DMS53 treated with DMSO at 0.1 percent for 48 hours (cell line): ENCODE measurements around the gene NHS.

ENCODE experiments used
- DNase-seq: peaks from one replicate; lab custom pipeline; 2025; ENCODE audit not compliant: unreplicated experiment; lab: John Stamatoyannopoulos, UW

Gene NHS

DNA sequence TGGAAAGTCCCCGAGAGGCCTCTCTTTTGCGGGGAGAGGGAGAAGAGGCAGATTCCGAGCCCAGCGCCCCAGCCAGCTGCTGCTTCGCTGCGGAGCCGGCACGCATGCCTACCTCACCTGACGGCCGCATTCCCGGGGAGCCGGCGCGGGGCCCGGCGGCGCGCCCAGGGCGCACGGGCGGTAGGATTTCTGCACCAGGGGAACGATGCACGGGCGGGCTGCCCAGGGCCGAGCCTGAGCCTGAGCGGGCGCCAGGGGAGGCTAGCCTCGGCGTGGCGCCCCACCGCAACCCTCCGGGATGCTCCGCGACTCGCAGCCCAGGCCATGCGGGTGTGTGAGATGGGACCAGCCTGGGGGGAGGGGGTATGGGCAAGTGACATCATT, 281.0 kb downstream of the NHS start:
- no peak for DNase-seq

DNA sequence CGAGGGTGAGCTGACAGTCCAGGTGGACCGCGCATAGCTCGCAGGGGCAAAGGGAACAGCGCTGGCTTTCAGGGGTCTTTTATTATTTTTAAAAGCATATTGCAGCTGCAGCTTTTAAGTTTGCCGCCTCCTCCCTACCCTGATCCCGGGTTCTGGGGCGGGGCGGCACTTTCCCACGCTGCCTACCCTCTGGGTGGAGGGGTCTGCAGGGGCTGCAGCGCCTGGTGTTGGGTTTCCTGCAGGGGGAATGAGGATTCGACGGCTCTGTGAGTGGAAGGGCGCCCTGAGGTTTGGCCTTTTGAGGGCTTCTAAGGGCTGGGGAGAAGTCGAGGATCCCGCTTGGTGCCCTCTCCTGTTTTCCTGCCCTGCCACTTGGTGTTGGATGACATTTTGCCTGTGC, 281.6 kb downstream of the NHS start:
- DNase-seq, result no peak

DNA sequence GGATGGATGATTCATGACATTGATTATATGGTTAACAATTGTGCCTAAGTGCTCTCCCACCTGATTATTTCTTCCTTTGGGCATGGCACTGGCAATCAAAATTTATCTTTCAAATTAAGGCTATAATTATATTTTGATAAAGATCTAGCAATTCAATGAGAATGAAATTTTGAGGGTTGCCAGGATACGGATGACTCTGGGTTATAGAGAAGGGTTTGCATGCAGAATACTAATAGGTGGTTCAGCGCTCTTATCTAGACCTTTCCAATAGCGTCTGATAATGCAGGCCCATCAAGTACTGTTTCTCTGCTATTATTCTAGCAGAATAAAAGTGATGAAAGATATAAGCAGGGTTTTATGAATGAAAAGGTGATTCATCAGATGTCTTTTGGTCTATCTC, 287.4 kb downstream of the NHS start:
- no peak for DNase-seq

DNA sequence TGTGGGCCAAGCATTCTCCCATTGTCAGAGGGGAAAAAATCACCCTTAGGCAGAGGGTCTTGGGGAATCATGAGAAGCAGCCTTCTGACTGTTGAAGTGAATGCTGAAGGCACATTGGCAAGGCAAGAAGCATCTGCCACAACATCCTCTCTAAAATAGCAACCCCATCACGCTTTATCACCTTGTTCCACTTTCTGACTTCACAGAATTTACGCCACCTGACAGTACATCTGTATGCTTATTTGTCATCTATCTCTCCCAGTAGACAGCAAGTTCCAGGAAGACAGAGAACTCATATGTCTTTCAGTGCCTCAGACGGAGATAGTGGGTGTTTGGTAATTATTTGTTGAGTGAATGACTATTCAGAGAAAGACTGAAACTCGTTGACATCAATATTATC, 293.9 kb downstream of the NHS start:
- no peak for DNase-seq

DNA sequence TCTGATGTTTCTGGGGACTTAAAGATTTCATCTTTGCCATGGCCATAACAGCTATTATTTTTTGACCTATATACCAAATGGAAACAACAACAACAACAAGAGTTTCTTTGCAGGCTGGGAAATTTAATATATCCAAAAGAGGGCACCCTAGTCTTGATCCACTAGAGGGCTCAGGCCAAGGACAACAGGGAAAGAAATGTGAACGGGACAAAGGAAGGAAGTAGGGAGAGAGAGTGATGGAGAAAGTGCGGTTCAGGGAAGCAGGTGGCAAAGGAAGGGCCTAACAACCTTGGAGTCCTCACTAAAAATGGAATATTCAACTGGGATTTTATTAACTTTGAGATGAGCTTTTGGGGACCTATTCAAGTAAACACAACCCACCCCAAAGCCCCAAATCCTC, 294.5 kb downstream of the NHS start:
- DNase-seq, result no peak

DNA sequence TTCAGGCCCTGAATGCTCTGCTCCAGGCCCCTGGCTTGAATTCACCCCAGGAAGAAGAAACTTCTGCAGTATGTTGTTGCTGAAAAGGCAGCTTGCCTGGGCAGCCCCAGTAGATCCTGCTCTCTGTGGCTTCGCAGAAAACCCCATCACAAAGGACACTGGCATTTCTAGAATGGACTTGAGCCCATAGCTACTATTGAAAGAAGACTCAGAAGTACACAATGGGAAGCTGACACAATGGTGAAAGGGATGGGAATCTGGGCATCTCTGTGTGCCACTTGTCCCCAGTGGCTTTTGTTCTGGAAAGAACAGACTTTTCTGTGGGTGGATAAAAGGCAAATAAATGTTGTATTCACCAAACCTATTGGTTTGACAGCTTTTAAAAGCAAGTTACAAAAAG, 294.9 kb downstream of the NHS start:
- DNase-seq, result no peak

DNA sequence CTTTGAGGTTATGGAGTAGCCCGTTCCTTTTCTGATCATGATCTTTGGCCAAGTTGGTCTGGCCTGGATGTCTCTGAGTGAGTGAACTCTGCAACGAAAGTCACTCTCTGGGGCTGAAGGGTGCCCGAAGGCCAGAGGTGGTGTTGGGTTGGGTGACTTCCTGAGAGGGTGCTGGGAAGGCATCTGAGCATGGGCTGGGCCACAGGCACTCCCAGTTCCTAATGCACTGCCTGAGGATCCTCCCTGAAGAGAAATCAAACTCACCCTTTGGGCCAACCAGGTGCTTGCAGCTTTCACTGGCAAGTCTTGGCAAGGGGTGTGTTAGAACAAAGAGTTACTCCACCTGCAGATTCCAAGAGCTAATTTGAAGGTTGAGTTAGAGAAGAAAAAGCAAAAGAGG, 295.9 kb downstream of the NHS start:
- DNase-seq, result no peak

DNA sequence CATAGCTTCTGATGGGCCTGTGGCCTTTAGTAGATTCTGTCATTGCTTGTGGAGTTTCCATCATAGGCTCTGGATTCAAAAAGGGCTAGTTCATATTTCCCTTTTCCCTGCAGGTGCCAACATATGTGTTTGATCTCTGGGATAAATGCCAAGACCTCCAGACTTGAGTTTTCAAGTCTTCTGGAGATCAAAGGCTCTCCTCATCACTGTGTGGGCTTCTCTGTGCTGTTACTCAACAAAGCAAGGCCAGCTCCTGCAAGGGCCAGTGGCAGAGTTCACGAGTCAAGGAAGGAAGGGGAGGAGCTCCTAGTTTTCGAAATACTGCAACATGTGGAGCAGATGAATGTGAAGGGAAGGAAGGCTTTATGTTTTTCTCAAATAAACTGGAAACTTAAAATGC, 299.6 kb downstream of the NHS start:
- peak; percentile 32 for DNase-seq

DNA sequence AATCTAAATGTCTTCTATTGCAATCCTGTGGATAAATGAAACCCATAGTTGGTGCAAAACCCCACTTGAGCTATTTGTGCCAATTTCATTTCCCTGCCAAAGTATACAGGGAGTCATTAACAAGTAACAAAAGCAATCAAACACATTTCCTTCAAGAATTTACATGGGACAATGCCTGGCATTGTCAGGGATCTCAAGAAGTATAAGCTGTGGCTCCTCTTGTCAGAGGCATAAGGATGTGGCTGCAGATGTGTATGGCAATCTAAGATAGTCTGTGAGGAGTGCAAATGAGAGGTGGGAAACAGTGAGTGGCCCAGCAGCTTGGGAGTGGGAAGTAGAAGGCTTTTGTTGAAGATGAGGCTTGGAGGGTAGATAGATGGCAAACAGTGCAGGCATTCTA, 304.3 kb downstream of the NHS start:
- DNase-seq, result no peak

DNA sequence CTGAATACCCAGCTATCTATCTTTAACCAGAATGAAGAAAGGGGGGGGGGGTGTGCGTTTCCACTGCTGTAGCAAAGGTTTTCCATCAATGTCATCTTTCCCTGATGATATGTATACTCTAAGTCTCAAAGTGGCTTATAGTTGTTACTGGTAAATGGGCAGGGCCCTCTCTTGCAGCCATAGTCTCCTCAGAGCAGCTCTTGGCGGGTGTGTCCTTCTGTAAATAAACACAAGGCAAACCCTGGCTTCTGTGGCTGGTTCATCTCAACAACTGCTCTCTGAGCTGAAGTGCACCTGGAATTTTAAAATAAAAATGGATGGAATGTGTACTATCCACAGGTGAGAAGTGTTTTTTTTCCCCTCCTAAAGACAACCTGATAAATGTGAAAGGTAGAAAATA, 304.8 kb downstream of the NHS start:
- no peak for DNase-seq

DNA sequence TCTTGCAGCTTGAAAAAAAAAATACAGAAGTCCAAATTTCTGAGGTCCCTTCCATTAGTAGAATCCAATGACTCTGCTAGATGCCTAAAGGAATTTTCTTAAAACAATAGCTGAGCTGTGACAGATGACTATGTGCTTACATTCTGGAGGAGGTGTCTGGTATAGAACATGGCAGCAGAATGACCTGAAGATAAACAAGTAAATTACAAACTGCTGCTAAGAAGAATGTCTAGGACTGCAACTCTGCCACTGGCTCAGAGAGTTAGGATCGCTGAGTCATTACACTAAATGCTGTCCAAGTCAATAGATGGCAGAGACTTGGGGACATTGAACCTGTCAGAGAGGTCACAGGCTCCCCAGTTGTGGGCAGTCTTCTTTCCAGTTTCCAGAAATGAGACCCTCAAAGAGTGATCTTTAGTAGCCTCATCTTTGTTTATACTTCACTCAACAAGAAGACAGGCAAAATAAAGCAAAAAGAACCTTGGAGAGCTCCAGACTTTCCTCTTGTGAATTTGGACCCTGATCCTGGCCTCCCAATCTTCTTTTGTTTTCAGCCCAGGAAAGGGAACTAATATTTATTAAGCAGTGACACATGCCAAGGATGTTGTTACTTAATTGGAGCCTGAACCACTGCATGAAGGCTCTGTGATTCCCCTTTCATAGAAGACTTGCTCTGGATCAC, 305.9 kb downstream of the NHS start:
- DNase-seq, result no peak

DNA sequence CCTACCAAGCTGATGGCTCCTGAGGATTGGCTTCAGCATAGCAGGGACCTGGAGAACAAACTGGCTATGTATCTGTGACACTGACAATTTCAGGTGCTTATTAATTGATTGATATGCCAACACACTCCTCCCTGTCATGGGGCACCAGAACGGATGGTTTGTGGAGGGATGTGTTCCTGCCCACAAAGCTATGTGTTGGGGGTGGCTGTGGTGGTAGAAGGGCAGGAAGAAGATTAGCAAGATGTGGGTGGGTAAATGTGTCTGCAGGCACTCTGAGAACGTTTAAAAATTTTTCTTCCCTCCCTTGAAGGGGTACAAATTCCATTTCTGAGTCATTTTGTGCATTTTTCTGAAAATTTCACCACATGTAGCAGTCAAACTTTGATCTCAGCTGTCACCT, 307.3 kb downstream of the NHS start:
- no peak for DNase-seq

DNA sequence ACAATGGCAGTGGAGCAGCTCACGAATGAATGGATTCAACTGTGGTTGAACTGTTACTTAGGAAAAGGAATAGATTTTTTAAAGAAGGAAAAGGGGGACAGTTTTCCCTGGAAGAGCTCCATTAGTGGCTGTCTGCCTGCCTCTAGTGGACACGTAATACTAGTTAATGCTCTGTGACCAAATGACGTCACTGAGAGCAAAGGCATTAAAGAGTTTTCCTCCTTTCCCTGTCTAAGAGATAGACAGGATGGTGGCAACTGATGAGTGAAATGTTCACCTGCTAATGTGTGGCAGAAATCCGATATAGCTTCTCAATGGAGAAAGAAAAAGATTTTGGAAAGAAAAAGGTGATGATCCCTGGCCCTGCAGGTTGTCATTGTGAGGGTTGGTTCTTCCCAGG, 310.0 kb downstream of the NHS start:
- no peak for DNase-seq

DNA sequence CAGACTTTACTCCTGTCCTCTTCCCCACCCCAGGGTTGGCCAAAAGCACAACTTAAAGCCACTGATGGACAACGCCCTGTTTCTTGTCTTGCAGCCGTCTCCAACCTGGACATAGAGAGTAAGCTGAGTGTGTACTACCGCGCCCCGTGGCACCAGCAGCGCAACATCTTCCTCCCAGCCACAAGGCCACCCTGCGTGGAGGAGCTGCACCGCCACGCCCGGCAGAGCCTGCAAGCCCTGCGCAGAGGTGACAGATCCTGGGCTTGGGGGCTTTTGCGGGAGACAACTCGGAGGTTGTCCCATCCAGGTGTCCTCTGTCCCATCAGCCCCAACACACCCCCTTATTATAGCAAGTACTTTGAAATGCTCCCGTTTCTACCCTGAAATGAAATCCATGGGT, 312.6 kb downstream of the NHS start:
- DNase-seq, result no peak

DNA sequence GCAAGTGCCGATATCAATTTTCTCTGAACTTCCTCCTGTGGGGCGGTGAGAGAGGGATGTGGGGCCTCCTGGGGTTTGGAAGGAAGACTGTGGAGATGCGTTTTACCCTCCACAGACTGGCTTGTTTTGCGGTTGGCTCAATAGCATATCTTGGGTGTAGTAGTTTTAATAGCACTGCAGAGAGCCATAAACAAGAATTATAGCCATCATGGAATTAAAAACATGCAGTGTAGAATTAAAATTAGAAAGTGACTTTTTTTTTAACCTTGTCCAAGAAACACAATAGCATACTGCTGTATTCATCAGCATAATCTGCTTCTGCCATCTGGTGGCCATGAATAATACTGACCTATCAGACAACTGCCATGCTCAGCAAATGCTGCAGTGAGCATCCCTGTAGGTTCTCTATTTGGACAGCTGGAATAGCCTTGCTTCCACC, 315.0 kb downstream of the NHS start:
- peak; percentile 80 for DNase-seq

DNA sequence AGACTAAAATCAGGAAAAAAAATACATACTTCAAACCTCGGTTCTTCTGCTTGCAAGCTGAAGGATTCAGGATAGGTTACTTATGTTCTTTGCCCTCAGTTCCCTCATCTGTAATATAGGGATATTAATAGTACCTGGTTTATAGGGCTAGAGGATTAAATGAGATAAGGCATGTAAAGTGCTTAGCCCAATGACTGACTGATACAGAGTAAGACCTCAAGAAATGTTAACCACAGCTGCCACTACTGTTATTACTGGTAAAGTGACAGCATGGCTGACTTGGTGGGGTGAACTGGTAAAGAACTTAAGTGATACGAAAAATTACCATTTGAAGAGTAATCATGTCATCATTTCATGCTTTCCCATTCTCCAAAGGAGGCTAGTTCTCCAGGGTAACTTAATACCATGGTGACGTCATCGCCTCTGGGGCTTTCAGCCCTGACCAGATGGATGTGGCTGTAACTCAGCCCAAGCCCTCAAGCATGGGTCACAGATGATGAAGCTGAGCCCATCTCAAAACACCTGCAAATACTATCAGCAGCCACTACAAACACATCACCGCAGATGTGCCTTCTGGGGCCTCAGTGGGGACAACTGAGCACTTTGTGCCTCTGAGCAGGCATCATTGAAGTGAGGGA, 317.8 kb downstream of the NHS start:
- peak; percentile 89 for DNase-seq

DNA sequence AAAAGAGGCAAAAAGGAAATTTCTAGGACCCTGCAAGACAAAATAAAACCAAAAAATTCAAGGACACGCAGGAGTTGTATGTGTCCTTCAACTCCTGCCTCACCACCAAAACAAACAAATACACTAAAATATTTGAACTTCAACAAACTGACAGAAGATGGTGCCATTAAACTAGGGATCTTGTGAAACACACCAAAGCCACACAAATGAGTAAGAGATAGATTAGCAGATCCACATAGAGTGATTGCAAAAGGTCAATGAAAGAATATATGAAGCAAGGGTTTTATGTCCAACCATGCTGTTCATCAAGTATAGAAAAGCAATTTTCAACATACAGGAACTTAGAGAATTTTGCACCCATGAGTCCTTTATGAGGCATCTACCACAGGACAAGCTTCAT, 322.2 kb downstream of the NHS start:
- peak; percentile 20 for DNase-seq

DNA sequence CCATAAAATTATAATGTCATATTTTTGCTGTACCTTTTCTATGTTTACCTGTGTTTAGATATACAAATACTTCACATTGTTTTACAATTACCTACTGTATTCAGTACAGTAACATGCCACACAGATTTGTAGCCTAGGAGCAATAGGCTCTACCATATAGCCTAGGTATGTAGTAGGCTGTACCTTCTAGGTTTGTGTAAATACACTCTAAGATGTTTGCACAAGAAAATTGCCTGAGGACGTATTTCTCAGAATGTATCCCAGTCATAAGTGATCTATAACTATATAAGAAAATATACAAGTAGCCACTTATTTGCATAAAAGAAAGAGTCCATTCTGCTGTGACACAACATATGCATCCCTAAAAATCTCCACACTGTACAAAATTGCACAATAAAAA, 326.0 kb downstream of the NHS start:
- no peak for DNase-seq

DNA sequence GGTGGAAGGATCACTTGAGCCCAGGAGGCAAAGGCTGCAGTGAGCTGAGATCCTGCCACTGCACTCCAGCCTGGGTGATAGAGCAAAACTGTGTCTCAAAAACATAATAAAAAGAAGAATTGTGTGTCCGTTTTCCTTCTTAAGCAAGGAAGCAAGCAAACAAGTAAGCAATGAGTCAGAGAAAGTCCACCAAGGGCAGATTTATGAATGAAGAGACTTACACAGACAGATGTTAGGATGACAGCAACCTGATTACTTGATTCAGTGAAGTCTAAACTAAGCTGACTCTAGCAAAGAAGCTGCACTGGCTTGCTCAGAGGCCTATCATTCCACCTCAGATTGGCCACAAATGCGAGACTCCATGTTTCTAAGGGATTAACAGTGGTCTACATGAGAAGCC, 328.2 kb downstream of the NHS start:
- no peak for DNase-seq

DNA sequence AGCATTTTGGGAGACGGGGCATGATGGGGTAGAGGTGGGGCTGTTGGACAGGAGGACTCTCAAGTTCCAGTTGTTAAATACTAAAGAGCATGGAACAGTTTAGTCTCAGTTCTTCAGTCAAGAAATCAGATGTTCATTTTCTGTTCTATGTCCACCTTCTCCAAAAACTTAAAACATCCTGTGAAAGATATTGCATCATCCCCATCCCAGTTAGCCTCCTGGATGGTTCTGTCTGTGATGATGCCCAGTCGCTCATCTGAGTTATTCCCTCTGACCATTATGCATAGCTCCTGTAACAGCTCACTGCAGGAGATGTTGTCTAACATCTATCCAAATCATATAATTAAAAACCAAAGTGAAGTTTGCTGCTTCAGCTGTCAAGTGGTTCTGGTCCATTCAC, 330.2 kb downstream of the NHS start:
- no peak for DNase-seq

DNA sequence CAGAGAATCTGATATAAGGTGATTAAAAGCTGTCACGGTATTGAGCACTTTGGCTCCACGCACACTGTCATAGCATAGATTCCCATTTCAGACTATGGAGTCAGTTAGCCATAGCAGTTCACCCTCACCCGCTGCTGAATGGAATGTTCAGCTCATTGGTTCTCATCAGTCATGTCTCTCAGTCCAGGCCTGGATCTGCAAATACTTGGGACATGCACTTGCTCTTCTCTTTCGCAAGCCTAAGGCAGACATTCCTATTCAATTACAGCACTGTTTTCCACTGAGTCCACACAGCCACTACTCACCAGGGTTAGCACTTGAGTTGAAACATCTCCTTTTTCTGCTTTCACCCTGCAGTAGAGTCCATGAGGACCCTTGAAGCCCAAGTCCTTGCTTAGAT, 331.7 kb downstream of the NHS start:
- no peak for DNase-seq

DNA sequence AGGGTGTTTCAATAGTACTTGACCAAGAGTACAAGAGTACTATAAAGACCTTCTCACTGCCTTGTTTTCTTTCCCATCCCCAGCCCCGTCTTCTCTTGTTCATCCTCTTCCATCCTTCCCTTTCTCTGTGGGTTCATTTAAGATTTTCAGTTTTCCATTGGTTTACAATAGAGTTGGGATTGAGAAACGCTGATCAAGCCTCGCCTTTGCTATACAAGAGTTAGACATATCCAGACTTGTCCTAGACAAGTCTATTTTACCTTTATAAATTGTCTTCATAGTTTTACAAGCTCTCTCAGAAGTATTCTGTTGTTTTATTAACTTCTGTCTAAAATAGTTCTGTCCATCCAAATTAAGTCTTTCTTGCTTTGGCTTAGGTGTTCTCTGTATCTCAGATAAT, 332.7 kb downstream of the NHS start:
- DNase-seq, result no peak

DNA sequence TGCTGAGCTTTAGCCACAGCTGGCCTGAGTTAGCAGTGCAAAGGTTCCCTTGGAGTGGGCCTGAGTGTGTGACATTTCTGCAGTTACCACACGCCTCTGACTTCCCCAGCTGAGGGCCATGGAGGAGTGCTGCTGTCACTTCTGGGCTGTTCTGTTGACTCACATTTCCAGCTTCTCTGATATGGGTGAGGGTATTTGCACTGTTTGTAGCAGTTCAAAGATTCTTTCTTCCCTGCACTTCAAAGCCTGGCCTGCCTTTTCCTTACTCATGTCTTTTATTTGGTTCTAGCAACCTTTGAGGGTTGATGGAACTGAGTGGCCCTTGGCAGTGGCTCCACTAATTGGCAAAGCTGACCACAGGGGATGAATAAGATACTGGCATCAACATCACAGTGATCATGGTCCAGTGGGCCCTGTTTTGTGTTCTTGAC, 335.9 kb downstream of the NHS start:
- no peak for DNase-seq
